KMS-11 (cell line): ENCODE results near the gene GTF2A2.

Experiments
- H2AFZ ChIP-seq: fragments of 200-600 bp; sonication (generic); 2 replicates; pipeline ENCODE4 v1.6.1; 2016; ENCODE audit warnings: antibody characterized with exemption, mixed run types, low read depth
- H3K27ac ChIP-seq: fragments of 200-600 bp; sonication (generic); 2 replicates; pipeline ENCODE4 v1.6.1; 2016; ENCODE audit warnings: mild to moderate bottlenecking, mixed run types
- H3K27me3 ChIP-seq: fragments of 200-600 bp; sonication (generic); 2 replicates; pipeline ENCODE4 v1.6.1; 2017; ENCODE audit warnings: mild to moderate bottlenecking, low read depth, mixed run types, moderate library complexity; ENCODE audit not compliant: insufficient read depth
- H3K36me3 ChIP-seq: fragments of 200-600 bp; sonication (generic); 2 replicates; pipeline ENCODE4 v1.6.1; 2017; ENCODE audit warnings: mild to moderate bottlenecking, mixed run types; ENCODE audit not compliant: insufficient read depth
- H3K4me1 ChIP-seq: fragments of 200-600 bp; sonication (generic); 2 replicates; pipeline ENCODE4 v1.6.1; 2016; ENCODE audit warnings: mild to moderate bottlenecking, low read depth, mixed run types; ENCODE audit not compliant: poor library complexity, severe bottlenecking
- H3K4me2 ChIP-seq: fragments of 200-600 bp; sonication (generic); 2 replicates; pipeline ENCODE4 v1.7.0; 2016; ENCODE audit warnings: mild to moderate bottlenecking, mixed run types
- H3K4me3 ChIP-seq: fragments of 200-600 bp; sonication (generic); IDR thresholded peaks from 2 replicates; pipeline ENCODE4 v1.6.1; 2017; ENCODE audit warnings: low read depth, low read length, mixed read lengths; ENCODE audit not compliant: insufficient read depth
- H3K79me2 ChIP-seq: fragments of 200-600 bp; sonication (generic); 2 replicates; pipeline ENCODE4 v1.6.1; 2016; ENCODE audit warnings: low read depth, mixed run types; ENCODE audit not compliant: insufficient read depth
- H3K9ac ChIP-seq: fragments of 200-600 bp; sonication (generic); 2 replicates; pipeline ENCODE4 v1.6.1; 2016; ENCODE audit warnings: mild to moderate bottlenecking, mixed run types
- H4K20me1 ChIP-seq: fragments of 200-600 bp; sonication (generic); 2 replicates; pipeline ENCODE4 v1.6.1; 2016; ENCODE audit warnings: mild to moderate bottlenecking, mixed run types; ENCODE audit not compliant: insufficient read depth
- CTCF ChIP-seq: fragments of 200-600 bp; sonication (generic); conservative IDR thresholded peaks from 2 replicates; pipeline ENCODE4 v1.6.1; 2017; ENCODE audit warnings: low read depth, mild to moderate bottlenecking, antibody characterized with exemption, low read length, moderate library complexity, mixed read lengths

Gene GTF2A2

GRCh38 chr15:59674361-59674877 is 17.1 kb upstream of the GTF2A2 start:
- TF ChIP-seq CTCF = no peak
- Histone ChIP-seq H3K79me2 (no peaks in the 10 kb centered on the region), H3K4me1 (no peaks in the 10 kb centered on the region), H3K4me3 (no peak overlapping the region), H3K27ac (no peak overlapping the region), H2AFZ (no peak overlapping the region), H3K4me2 (no peak overlapping the region), H3K9ac (no peak overlapping the region), H3K27me3 (no peaks in the 10 kb centered on the region), H4K20me1 (no peaks in the 10 kb centered on the region), H3K36me3 (peaks cover 8% of the 10 kb centered on the region; the same call in 1 of the 2 replicates)

GRCh38 chr15:59668556-59668955 is 11.2 kb upstream of the GTF2A2 start:
- no peaks in the 10 kb centered on the region for H3K79me2 ChIP-seq
- H3K4me2 ChIP-seq = no peak overlapping the region
- TF ChIP-seq CTCF = no peak
- no peak overlapping the region for H3K27ac ChIP-seq
- peaks cover 5% of the 10 kb centered on the region; the same call in 1 of the 2 replicates for H3K36me3 ChIP-seq
- H3K9ac ChIP-seq = no peak overlapping the region
- H2AFZ ChIP-seq = no peak overlapping the region
- H3K27me3 ChIP-seq = no peaks in the 10 kb centered on the region
- no peak overlapping the region for H3K4me3 ChIP-seq
- H4K20me1 ChIP-seq = no peaks in the 10 kb centered on the region
- H3K4me1 ChIP-seq = no peaks in the 10 kb centered on the region

- TF ChIP-seq CTCF = no peak
- H3K4me2 ChIP-seq = no peak overlapping the region
These were observed 4.9 kb upstream of the GTF2A2 start for GRCh38 chr15:59662260-59662659.

GRCh38 chr15:59659366-59659765 is 2.1 kb upstream of the GTF2A2 start:
- no peak overlapping the region for H3K27ac ChIP-seq
- peaks cover 29% of the 10 kb centered on the region for H3K79me2 ChIP-seq
- H4K20me1 ChIP-seq = no peaks in the 10 kb centered on the region
- TF ChIP-seq CTCF = no peak
- no peak overlapping the region for H2AFZ ChIP-seq
- H3K4me3 ChIP-seq = no peak overlapping the region
- peaks cover 4% of the 10 kb centered on the region for H3K36me3 ChIP-seq
- no peaks in the 10 kb centered on the region for H3K27me3 ChIP-seq
- H3K4me2 ChIP-seq = no peak overlapping the region
- H3K4me1 ChIP-seq = peaks cover 16% of the 10 kb centered on the region
- H3K9ac ChIP-seq = no peak overlapping the region

More at GRCh38 chr15:59662260-59662659, 4.9 kb upstream of the GTF2A2 start:
- Histone ChIP-seq H3K4me1 (peaks cover 4% of the 10 kb centered on the region), H2AFZ (no peak overlapping the region), H4K20me1 (no peaks in the 10 kb centered on the region), H3K27ac (no peak overlapping the region), H3K27me3 (no peaks in the 10 kb centered on the region), H3K79me2 (no peaks in the 10 kb centered on the region), H3K4me3 (no peak overlapping the region), H3K36me3 (peaks cover 4% of the 10 kb centered on the region), H3K9ac (no peak overlapping the region)
